Upper lobe of left lung (tissue), 6 donors: ENCODE results near the gene FNDC4. TPM values are rescaled to one million over a fixed set of nuclear protein-coding genes. Genes with fewer than 3 reads are reported as not detected.

Experiments
- ATAC-seq, 2 donors: fragments of 200-7000 bp; cut with Tn5 transposase; one replicate each; pipeline ENCODE4 v1.9.1; 2022; ENCODE audit warnings: mild to moderate bottlenecking in 2 of 2, moderate library complexity in 2 of 2; ENCODE audit not compliant: low FRiP score in 2 of 2
- DNase-seq, 2 donors: peaks; one replicate each; pipeline ENCODE4 v3.0.0-alpha.2; 2019 to 2020
- H3K27ac ChIP-seq, 4 donors: fragments of 200-600 bp; sonication (generic); one replicate each; pipeline ENCODE4 v1.5.1; 2016 to 2019
- H3K27me3 ChIP-seq, 4 donors: fragments of 200-600 bp; sonication (generic); one replicate each; pipeline ENCODE4 v1.5.1; 2017 to 2019
- H3K36me3 ChIP-seq, 4 donors: fragments of 200-600 bp; sonication (generic); one replicate each; pipeline ENCODE4 v1.5.1; 2016 to 2019
- H3K4me1 ChIP-seq, 4 donors: fragments of 200-600 bp; sonication (generic); one replicate each; pipeline ENCODE4 v1.5.1; 2018 to 2019
- H3K4me3 ChIP-seq, 4 donors: fragments of 200-600 bp; sonication (generic); one replicate each; pipeline ENCODE4 v1.5.1; 2017 to 2019; ENCODE audit warnings: mild to moderate bottlenecking in 2 of 4, moderate library complexity in 1 of 4
- H3K9me3 ChIP-seq, 4 donors: fragments of 200-600 bp; sonication (generic); one replicate each; pipeline ENCODE4 v1.5.1; 2018 to 2019
- CTCF ChIP-seq, 6 experiments: fragments of 450-650 bp in 4 of 6; fragments of 200-600 bp in 2 of 6; sonication (generic) in 2 of 6; IDR thresholded peaks; one replicate each; pipeline ENCODE4 v1.5.1; 2016 to 2019; ENCODE audit warnings: antibody characterized with exemption in 6 of 6
- EP300 ChIP-seq, 4 donors: sonication (generic); formaldehyde crosslinking; IDR thresholded peaks; one replicate each; pipeline ENCODE4 v1.5.1; 2017; ENCODE audit warnings: antibody characterized with exemption in 4 of 4, control low read depth in 2 of 4
- POLR2A ChIP-seq, 4 donors: fragments of 450-650 bp; IDR thresholded peaks; one replicate each; pipeline ENCODE4 v1.5.1; 2016 to 2017; ENCODE audit warnings: antibody characterized with exemption in 4 of 4, mild to moderate bottlenecking in 2 of 4
- POLR2AphosphoS5 ChIP-seq, 2 donors: sonication (generic); formaldehyde crosslinking; IDR thresholded peaks; one replicate each; pipeline ENCODE4 v1.5.1; 2017; ENCODE audit warnings: antibody characterized with exemption in 2 of 2
- WGBS, 2 donors: methylation state at CpG; one replicate each; pipeline ENCODE4 v1.1.5; 2017 to 2018; 5-methylcytosine and 5-hydroxymethylcytosine counted together
- total RNA-seq, 6 donors: library from RNA; depleted of rRNA in 4 of 6; stranded (reverse); fragments of >200 nt in 4 of 6; gene quantifications; one replicate each; pipeline versions ENCODE4 v1.1.0 to v1.2.1, GENCODE V29; 2016 to 2021
- donor health status: DM: no; HTN: no; CAD: no; lungs with moderate emphysema.
- donor health status: DM: no; HTN: yes; CAD: no; lungs with severe emphysema.

FNDC4 gene
- total RNA-seq, 6 donors from 2014 or later, result 1.1 to 4.6 (median 2.6) TPM; not detected in 1

- DNase-seq (peak in 1 of 2 donors; percentile 56), ATAC-seq (peak in 1 of 2 donors; percentile 36)
- Histone ChIP-seq H3K4me1 (no peaks in the 10 kb centered on the region), H3K36me3 (no peaks in the 10 kb centered on the region), H3K9me3 (no peaks in the 10 kb centered on the region), H3K27me3 (no peaks in the 10 kb centered on the region), H3K4me3 (no peak overlapping the region), H3K27ac (no peak overlapping the region)
- no peak for TF ChIP-seq CTCF (IDR thresholded peaks at IDR 0.05)
- no peak for TF ChIP-seq POLR2A (IDR thresholded peaks at IDR 0.05)
- no peak for TF ChIP-seq POLR2AphosphoS5 (IDR thresholded peaks at IDR 0.05)
- TF ChIP-seq EP300 (IDR thresholded peaks at IDR 0.05), result no peak
- WGBS, 2 donors, result 39 to 50% methylated on average over 6 of the region's 6 CpGs
Measured at GRCh38 chr2:27509326-27509725, 14.3 kb upstream of the FNDC4 start.

GRCh38 chr2:27507293-27507692 lies 12.3 kb upstream of the FNDC4 start:
- WGBS, 2 donors, result 67 to 68% methylated on average over 4 of the region's 4 CpGs
- no peak overlapping the region for H3K27ac ChIP-seq
- no peak for ATAC-seq

DNA sequence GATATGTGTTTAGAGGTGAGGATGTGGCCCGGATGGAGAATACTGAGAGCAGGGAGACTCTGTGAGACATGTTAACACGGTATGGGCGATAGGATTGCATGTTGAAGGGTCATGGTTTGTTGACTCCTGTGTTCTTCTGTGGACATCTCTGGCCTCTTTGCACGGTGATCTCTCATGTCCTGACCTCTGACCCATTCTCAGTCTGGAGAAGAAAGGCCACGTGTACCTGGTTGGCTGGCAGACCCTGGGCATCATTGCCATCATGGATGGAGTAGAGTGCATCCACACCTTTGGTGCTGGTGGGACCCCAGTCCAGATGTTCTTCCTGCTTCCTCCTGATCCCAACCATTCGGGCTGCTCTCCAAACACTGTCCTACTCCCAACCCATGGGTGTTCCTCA lies 11.6 kb upstream of the FNDC4 start:
- Histone ChIP-seq H3K27ac (no peak overlapping the region), H3K4me3 (no peak overlapping the region), H3K27me3 (no peaks in the 10 kb centered on the region), H3K9me3 (no peaks in the 10 kb centered on the region), H3K36me3 (no peaks in the 10 kb centered on the region), H3K4me1 (no peaks in the 10 kb centered on the region)
- TF ChIP-seq POLR2AphosphoS5 (IDR thresholded peaks at IDR 0.05), result no peak
- no peak for TF ChIP-seq EP300 (IDR thresholded peaks at IDR 0.05)
- no peak for TF ChIP-seq POLR2A (IDR thresholded peaks at IDR 0.05)
- TF ChIP-seq CTCF (IDR thresholded peaks at IDR 0.05), result no peak
- DNase-seq, result no peak
- ATAC-seq, result no peak
- WGBS, 2 donors, result 90 to 91% methylated on average over 5 to 6 of the region's 6 CpGs

More at GRCh38 chr2:27507293-27507692, 12.3 kb upstream of the FNDC4 start:
- TF ChIP-seq POLR2AphosphoS5 (IDR thresholded peaks at IDR 0.05), result no peak
- no peak for TF ChIP-seq POLR2A (IDR thresholded peaks at IDR 0.05)
- no peak for TF ChIP-seq CTCF (IDR thresholded peaks at IDR 0.05)
- H3K36me3 ChIP-seq, result no peaks in the 10 kb centered on the region
- H3K4me3 ChIP-seq, result no peak overlapping the region
- H3K4me1 ChIP-seq, result no peaks in the 10 kb centered on the region
- H3K27me3 ChIP-seq, result no peaks in the 10 kb centered on the region
- no peaks in the 10 kb centered on the region for H3K9me3 ChIP-seq
- no peak for DNase-seq

GRCh38 chr2:27502142-27502541 lies 7.1 kb upstream of the FNDC4 start:
- ATAC-seq, result no peak
- 85 to 89% methylated on average over 4 of the region's 4 CpGs for WGBS, 2 donors
- TF ChIP-seq POLR2A (IDR thresholded peaks at IDR 0.05) (no peak), CTCF (IDR thresholded peaks at IDR 0.05) (no peak), EP300 (IDR thresholded peaks at IDR 0.05) (no peak), POLR2AphosphoS5 (IDR thresholded peaks at IDR 0.05) (no peak)

DNA sequence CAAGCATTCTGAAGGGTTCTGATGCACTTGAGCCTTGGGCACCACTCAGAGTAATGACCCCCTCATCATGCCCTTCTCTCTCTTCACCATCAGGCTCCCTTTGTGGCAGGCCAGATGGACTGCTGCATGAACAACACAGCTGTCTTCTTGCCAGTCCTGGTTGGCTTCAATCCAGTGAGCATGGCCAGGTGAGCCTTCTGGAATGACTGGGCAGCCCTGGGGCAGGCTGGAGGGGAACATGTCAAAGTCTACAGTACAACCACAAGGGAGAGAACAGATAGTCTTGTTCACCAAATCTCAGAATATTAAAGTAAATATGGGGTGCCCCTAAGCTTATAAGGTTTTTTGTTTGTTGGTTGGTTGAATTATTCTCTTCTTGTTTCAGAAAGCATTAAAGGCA lies 6.0 kb upstream of the FNDC4 start:
- H3K27me3 ChIP-seq, result peaks cover 0 to 3% (median 0%) of the 10 kb centered on the region in 4 donors
- ATAC-seq (no peak), DNase-seq (no peak)
- H3K36me3 ChIP-seq, result no peaks in the 10 kb centered on the region
- no peak overlapping the region for H3K27ac ChIP-seq
- H3K9me3 ChIP-seq, result no peaks in the 10 kb centered on the region
- TF ChIP-seq POLR2AphosphoS5 (IDR thresholded peaks at IDR 0.05), result no peak
- TF ChIP-seq POLR2A (IDR thresholded peaks at IDR 0.05), result no peak
- no peak for TF ChIP-seq CTCF (IDR thresholded peaks at IDR 0.05)
- TF ChIP-seq EP300 (IDR thresholded peaks at IDR 0.05), result no peak
- no peak overlapping the region for H3K4me3 ChIP-seq
- H3K4me1 ChIP-seq, result peaks cover 0 to 3% (median 0%) of the 10 kb centered on the region in 4 donors

More at GRCh38 chr2:27502142-27502541, 7.1 kb upstream of the FNDC4 start:
- Histone ChIP-seq H3K4me3 (no peak overlapping the region), H3K27ac (no peak overlapping the region), H3K36me3 (no peaks in the 10 kb centered on the region), H3K27me3 (peaks cover 0 to 2% (median 0%) of the 10 kb centered on the region in 4 donors), H3K9me3 (no peaks in the 10 kb centered on the region), H3K4me1 (no peaks in the 10 kb centered on the region)
- DNase-seq, result no peak
